Thyroid gland (tissue), 4 donors: Measurements from ENCODE around the gene TXNL1. TPM values are rescaled to one million over a fixed set of nuclear protein-coding genes. Genes with fewer than 3 reads are reported as not detected.

Source experiments
- DNase-seq, 2 donors: peaks; one replicate each; pipeline ENCODE4 v3.0.0-alpha.2; 2019
- H3K27ac ChIP-seq, 3 donors: fragments of 200-600 bp; sonication (generic); 1 replicate in 2 of 3; 2 replicates in 1 of 3; pipeline ENCODE4 v1.5.1; 2016 to 2019; ENCODE audit warnings: mild to moderate bottlenecking in 1 of 3, moderate library complexity in 1 of 3
- H3K27me3 ChIP-seq: fragments of 200-600 bp; sonication (generic); one replicate; pipeline ENCODE4 v1.5.1; 2019
- H3K36me3 ChIP-seq, 2 donors: fragments of 200-600 bp; sonication (generic); one replicate each; pipeline ENCODE4 v1.5.1; 2016 to 2019
- H3K4me1 ChIP-seq, 2 donors: fragments of 200-600 bp; sonication (generic); one replicate each; pipeline ENCODE4 v1.5.1; 2017 to 2019
- H3K4me3 ChIP-seq, 3 donors: fragments of 200-600 bp; sonication (generic); replicated peaks in 1 of 3; 1 replicate in 2 of 3; 2 replicates in 1 of 3; pipeline ENCODE4 v1.5.1; 2016; ENCODE audit warnings: mild to moderate bottlenecking in 1 of 3
- H3K9me3 ChIP-seq: fragments of 200-600 bp; sonication (generic); one replicate; pipeline ENCODE4 v1.5.1; 2017
- CTCF ChIP-seq, 6 experiments: fragments of 200-600 bp in 3 of 6; fragments of 450-650 bp in 3 of 6; sonication (generic) in 3 of 6; IDR thresholded peaks; one replicate each; pipeline ENCODE4 v1.5.1; 2016 to 2019; ENCODE audit warnings: antibody characterized with exemption in 6 of 6, mild to moderate bottlenecking in 2 of 6, inconsistent platforms in 1 of 6, moderate library complexity in 1 of 6
- POLR2A ChIP-seq, 2 donors: fragments of 450-650 bp; IDR thresholded peaks; one replicate each; pipeline ENCODE4 v1.6.1; 2017; ENCODE audit warnings: antibody characterized with exemption in 2 of 2, mild to moderate bottlenecking in 2 of 2, moderate library complexity in 1 of 2
- whole genome bisulfite sequencing, 2 donors: methylation state at CpG; one replicate each; pipeline ENCODE4 v1.1.5; 2017; 5-methylcytosine and 5-hydroxymethylcytosine counted together
- intact Hi-C: fragments of 100-400 bp; cut with DNase I; formaldehyde crosslinking; loops from one replicate; pipeline ENCODE4 v1.15.1; 2023
- total RNA-seq, 4 donors: library from RNA; depleted of rRNA; stranded (reverse); fragments of >200 nt; gene quantifications; one replicate each; pipeline ENCODE4 v1.2.3, GENCODE V29; 2016

The TXNL1 gene
- total RNA-seq, 4 donors from 2014 or later: 151 to 242 (median 168) TPM

GRCh38 chr18:56627991-56628390, 10.4 kb downstream of the TXNL1 start:
- no peak for DNase-seq
- intact Hi-C loops: no loop called here
- 54 to 59% methylated on average over 2 of the region's 2 CpGs for WGBS, 2 donors
- Histone ChIP-seq H3K36me3 (peaks cover 0 to 4% of the 10 kb centered on the region in 2 donors), H3K4me1 (peaks cover 34 to 44% of the 10 kb centered on the region in 2 donors), H3K4me3 (no peak overlapping the region), H3K9me3 (no peaks in the 10 kb centered on the region), H3K27ac (peak overlapping the region in 2 of 3 donors; percentile 22 to 55), H3K27me3 (no peaks in the 10 kb centered on the region)
- TF ChIP-seq POLR2A (IDR thresholded peaks at IDR 0.05): no peak
- TF ChIP-seq CTCF (IDR thresholded peaks at IDR 0.05): no peak

- H3K9me3 ChIP-seq: no peaks in the 10 kb centered on the region
- peaks cover 46 to 51% of the 10 kb centered on the region in 2 donors for H3K4me1 ChIP-seq
- peak overlapping the region; percentile 66 to 84 (median 72) for H3K27ac ChIP-seq
- no peak overlapping the region for H3K4me3 ChIP-seq
- no peaks in the 10 kb centered on the region for H3K27me3 ChIP-seq
- no peak for TF ChIP-seq POLR2A (IDR thresholded peaks at IDR 0.05)
- no peak for TF ChIP-seq CTCF (IDR thresholded peaks at IDR 0.05)
- peak; percentile 86 to 91 for DNase-seq
- peaks cover 27 to 36% of the 10 kb centered on the region in 2 donors for H3K36me3 ChIP-seq
- intact Hi-C loops: no loop called here
- 33 to 38% methylated on average over 7 of the region's 7 CpGs for WGBS, 2 donors
Measured at GRCh38 chr18:56615738-56616520, 22.5 kb downstream of the TXNL1 start.

GRCh38 chr18:56606618-56607017, 31.8 kb downstream of the TXNL1 start:
- intact Hi-C loops: no loop called here
- Histone ChIP-seq H3K4me3 (no peak overlapping the region), H3K9me3 (no peaks in the 10 kb centered on the region), H3K4me1 (peaks cover 14 to 20% of the 10 kb centered on the region in 2 donors), H3K36me3 (peaks cover 17 to 45% of the 10 kb centered on the region in 2 donors), H3K27ac (no peak overlapping the region), H3K27me3 (no peaks in the 10 kb centered on the region)
- TF ChIP-seq CTCF (IDR thresholded peaks at IDR 0.05): no peak
- TF ChIP-seq POLR2A (IDR thresholded peaks at IDR 0.05): no peak
- 97 to 100% methylated on average over 2 of the region's 2 CpGs for WGBS, 2 donors
- DNase-seq: no peak

GRCh38 chr18:56598422-56598821, 40.0 kb downstream of the TXNL1 start:
- H3K36me3 ChIP-seq: peaks cover 0 to 9% of the 10 kb centered on the region in 2 donors
- 80 to 84% methylated on average over 4 of the region's 4 CpGs for WGBS, 2 donors
- no peak overlapping the region for H3K4me3 ChIP-seq
- peaks cover 28 to 30% of the 10 kb centered on the region in 2 donors for H3K4me1 ChIP-seq
- peak overlapping the region in 1 of 3 donors; percentile 13 for H3K27ac ChIP-seq
- intact Hi-C loops: no loop called here
- no peaks in the 10 kb centered on the region for H3K27me3 ChIP-seq
- TF ChIP-seq CTCF (IDR thresholded peaks at IDR 0.05) (no peak), POLR2A (IDR thresholded peaks at IDR 0.05) (no peak)
- H3K9me3 ChIP-seq: no peaks in the 10 kb centered on the region
- no peak for DNase-seq

- Histone ChIP-seq H3K27ac (no peak overlapping the region), H3K36me3 (no peaks in the 10 kb centered on the region), H3K9me3 (no peaks in the 10 kb centered on the region), H3K4me3 (no peak overlapping the region), H3K27me3 (no peaks in the 10 kb centered on the region), H3K4me1 (peaks cover 12 to 15% of the 10 kb centered on the region in 2 donors)
- 95% methylated on average over 4 of the region's 4 CpGs for WGBS, 2 donors
- TF ChIP-seq POLR2A (IDR thresholded peaks at IDR 0.05): no peak
- no peak for TF ChIP-seq CTCF (IDR thresholded peaks at IDR 0.05)
- no peak for DNase-seq
- intact Hi-C loops: no loop called here
Measured at GRCh38 chr18:56593906-56594305, 44.5 kb downstream of the TXNL1 start.
